Natural killer cell (primary cell): ENCODE data around the gene PHACTR3. TPM values are rescaled to one million over a fixed set of nuclear protein-coding genes. Genes with fewer than 3 reads are reported as not detected.

Experiments used
- ATAC-seq, 3 donors: fragments of 150-1000 bp in 2 of 3; fragments of 200-7000 bp in 1 of 3; cut with Tn5 transposase; 1 replicate in 1 of 3; 2 replicates in 2 of 3; pipeline ENCODE4 v1.10.0; 2021; ENCODE audit warnings: mild to moderate bottlenecking in 2 of 3, moderate library complexity in 2 of 3
- DNase-seq, 2 donors: peaks; one replicate each; pipeline versions ENCODE4 v3.0.0 to v3.0.0-alpha.2; 2013 to 2021; ENCODE audit warnings: mixed read lengths in 1 of 2
- H3K27ac ChIP-seq: one replicate; pipeline ENCODE4 v1.5.1; 2013; ENCODE audit warnings: mild to moderate bottlenecking, low read length
- H3K27me3 ChIP-seq: one replicate; pipeline ENCODE4 v1.6.1; 2013; ENCODE audit warnings: low read length; ENCODE audit not compliant: control insufficient read depth, insufficient read depth
- H3K36me3 ChIP-seq: one replicate; pipeline ENCODE4 v1.6.1; 2013; ENCODE audit warnings: low read length; ENCODE audit not compliant: control insufficient read depth, insufficient read depth
- H3K4me1 ChIP-seq: one replicate; pipeline ENCODE4 v1.6.1; 2013; ENCODE audit warnings: low read length; ENCODE audit not compliant: control insufficient read depth, insufficient read depth
- H3K4me3 ChIP-seq: one replicate; pipeline ENCODE4 v1.5.1; 2013; ENCODE audit warnings: low read length
- H3K9me3 ChIP-seq: one replicate; pipeline ENCODE4 v1.6.1; 2013; ENCODE audit warnings: low read length; ENCODE audit not compliant: control insufficient read depth, insufficient read depth
- H3K27ac Mint-ChIP-seq, 2 donors: one replicate each; pipeline ENCODE4 v1.8.0; 2022; ENCODE audit warnings: mild to moderate bottlenecking in 2 of 2, mixed read lengths in 2 of 2, moderate library complexity in 1 of 2
- H3K27me3 Mint-ChIP-seq, 2 donors: one replicate each; pipeline ENCODE4 v1.8.0; 2022; ENCODE audit warnings: low read depth in 2 of 2, mixed read lengths in 2 of 2
- H3K36me3 Mint-ChIP-seq: one replicate; pipeline ENCODE4 v1.8.0; 2022; ENCODE audit warnings: mixed read lengths
- H3K4me1 Mint-ChIP-seq, 2 donors: one replicate each; pipeline ENCODE4 v1.8.0; 2022; ENCODE audit warnings: mixed read lengths in 2 of 2
- H3K4me3 Mint-ChIP-seq: one replicate; pipeline ENCODE4 v1.8.0; 2022; ENCODE audit warnings: mild to moderate bottlenecking, moderate library complexity, mixed read lengths
- H3K9me3 Mint-ChIP-seq, 2 donors: one replicate each; pipeline ENCODE4 v1.8.0; 2022; ENCODE audit warnings: mixed read lengths in 2 of 2
- CTCF ChIP-seq: fragments of 200-600 bp; IDR thresholded peaks from one replicate; pipeline ENCODE4 v1.8.0; 2022; ENCODE audit warnings: antibody characterized with exemption
- WGBS: methylation state at CpG from one replicate; pipeline ENCODE4 v1.1.7; 2013; ENCODE audit warnings: missing lambda C conversion rate; ENCODE audit not compliant: insufficient coverage; 5-methylcytosine and 5-hydroxymethylcytosine counted together
- intact Hi-C: fragments of 100-400 bp; cut with micrococcal nuclease; formaldehyde crosslinking; loops from one replicate; pipeline ENCODE4 v1.14.2; 2022
- total RNA-seq, 4 donors: library from RNA; stranded (reverse); fragments of 120-200 nt in 1 of 4; gene quantifications; one replicate each; pipeline versions ENCODE4 v1.2.3 to v1.2.4, GENCODE V29; 2013 to 2022

Gene PHACTR3
- total RNA-seq, 3 donors from 2014 or later (not counting 1 experiment from before 2014, with no cell fraction given): not detected

DNA sequence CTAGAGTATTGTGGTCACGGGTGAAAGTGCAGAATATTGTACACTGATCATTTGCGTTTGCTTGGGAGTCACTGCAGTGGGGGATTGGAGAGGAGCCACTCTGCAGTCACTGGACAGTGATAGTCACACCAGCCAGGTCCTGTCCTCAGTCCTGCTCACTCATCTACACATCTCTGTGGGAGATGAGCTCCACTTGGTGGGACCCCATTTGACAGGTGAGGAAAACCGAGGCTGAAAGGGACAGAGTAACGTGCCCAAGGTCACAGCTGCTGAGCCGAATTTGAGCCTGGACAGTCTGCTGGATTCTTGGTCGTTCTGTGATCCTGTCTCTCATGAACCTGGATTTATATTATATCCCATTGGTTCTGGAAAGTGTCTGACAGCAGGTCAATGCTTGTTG is 17.7 kb upstream of the PHACTR3 start:
- Histone ChIP-seq H3K27me3 (no peaks in the 10 kb centered on the region), H3K4me3 (no peak overlapping the region), H3K36me3 (no peaks in the 10 kb centered on the region), H3K27ac (no peak overlapping the region), H3K9me3 (no peaks in the 10 kb centered on the region), H3K4me1 (no peaks in the 10 kb centered on the region)
- intact Hi-C loops: no loop called here
- H3K4me1 Mint-ChIP-seq: no peaks in the 10 kb centered on the region
- 88% methylated on average over 6 of the region's 6 CpGs for WGBS
- no peak overlapping the region for H3K4me3 Mint-ChIP-seq
- TF ChIP-seq CTCF: no peak
- ATAC-seq: no peak
- no peak overlapping the region for H3K27ac Mint-ChIP-seq
- H3K9me3 Mint-ChIP-seq: no peaks in the 10 kb centered on the region
- H3K27me3 Mint-ChIP-seq: peaks cover 7 to 10% of the 10 kb centered on the region in 2 donors
- H3K36me3 Mint-ChIP-seq: no peaks in the 10 kb centered on the region
- no peak for DNase-seq

DNA sequence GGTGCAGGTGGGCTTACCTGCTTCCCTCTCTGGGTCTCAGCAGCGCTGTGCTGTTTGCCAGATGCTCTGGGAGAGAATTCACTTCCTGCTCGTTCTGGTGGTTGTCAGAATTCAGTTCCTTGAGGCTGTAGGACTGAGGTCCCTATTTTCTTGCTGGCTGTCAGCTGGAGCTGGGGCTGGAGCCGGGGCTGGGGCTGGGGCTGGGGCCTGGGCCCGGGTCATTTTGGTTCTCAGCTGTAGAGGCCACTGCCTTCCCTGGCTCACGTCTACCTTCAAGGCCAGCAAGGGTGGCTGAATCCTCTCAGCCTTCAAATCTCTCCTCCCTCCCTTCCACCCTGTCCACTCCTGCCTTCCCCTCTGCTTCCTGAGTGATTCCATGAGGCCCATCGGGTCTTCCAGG is 16.8 kb upstream of the PHACTR3 start:
- H3K27me3 ChIP-seq: no peaks in the 10 kb centered on the region
- 73% methylated on average over 6 of the region's 6 CpGs for WGBS

DNA sequence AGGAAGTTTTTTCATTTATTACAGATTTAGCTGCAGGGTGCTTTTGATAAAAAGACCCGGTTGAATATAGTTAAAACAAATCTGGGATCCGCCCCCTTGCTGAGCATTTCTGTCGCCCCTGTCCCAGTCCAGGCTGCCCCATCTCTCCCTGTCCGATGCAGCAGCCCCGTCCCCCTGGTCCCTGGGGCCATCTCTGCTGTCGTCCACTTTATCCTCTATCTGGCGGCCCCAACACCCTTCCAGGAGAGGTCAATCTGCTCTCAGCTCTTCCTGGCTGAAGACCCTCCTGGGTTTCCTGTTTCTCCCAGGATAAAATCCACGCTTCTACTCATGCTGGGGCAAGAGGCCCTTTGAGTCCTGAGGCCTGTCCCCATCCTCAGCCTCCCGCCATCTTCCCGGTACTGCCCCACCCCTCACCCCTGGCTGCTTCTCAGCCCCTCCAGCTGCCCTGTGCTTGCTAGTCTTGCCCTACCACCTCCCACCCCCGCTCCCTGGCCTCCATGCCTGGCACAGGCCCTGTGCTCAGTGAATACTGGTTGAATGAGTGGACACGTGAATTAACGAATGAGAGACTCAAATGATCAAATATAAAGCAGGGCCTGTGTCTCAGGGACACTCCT is 16.0 kb upstream of the PHACTR3 start:
- ATAC-seq: no peak
- no peak for DNase-seq
- H3K36me3 Mint-ChIP-seq: no peaks in the 10 kb centered on the region
- H3K4me1 Mint-ChIP-seq: no peaks in the 10 kb centered on the region
- H3K4me3 ChIP-seq: no peak overlapping the region
- WGBS: 84% methylated on average over 13 of the region's 13 CpGs
- no peaks in the 10 kb centered on the region for H3K36me3 ChIP-seq
- H3K27ac Mint-ChIP-seq: no peak overlapping the region
- H3K27me3 ChIP-seq: no peaks in the 10 kb centered on the region
- TF ChIP-seq CTCF: no peak
- no peak overlapping the region for H3K27ac ChIP-seq
- H3K4me1 ChIP-seq: no peaks in the 10 kb centered on the region
- H3K4me3 Mint-ChIP-seq: no peak overlapping the region
- no peaks in the 10 kb centered on the region for H3K9me3 Mint-ChIP-seq
- peaks cover 8 to 10% of the 10 kb centered on the region in 2 donors for H3K27me3 Mint-ChIP-seq
- H3K9me3 ChIP-seq: no peaks in the 10 kb centered on the region
- intact Hi-C loops: no loop called here

More for the DNA sequence above, 16.8 kb upstream of the PHACTR3 start:
- H3K27ac Mint-ChIP-seq: no peak overlapping the region
- intact Hi-C loops: no loop called here
- Histone ChIP-seq H3K9me3 (no peaks in the 10 kb centered on the region), H3K4me3 (no peak overlapping the region), H3K36me3 (no peaks in the 10 kb centered on the region), H3K27ac (no peak overlapping the region), H3K4me1 (no peaks in the 10 kb centered on the region)
- ATAC-seq: no peak
- peaks cover 7 to 10% of the 10 kb centered on the region in 2 donors for H3K27me3 Mint-ChIP-seq
- H3K4me1 Mint-ChIP-seq: no peaks in the 10 kb centered on the region
- H3K36me3 Mint-ChIP-seq: no peaks in the 10 kb centered on the region
- H3K9me3 Mint-ChIP-seq: no peaks in the 10 kb centered on the region
- no peak overlapping the region for H3K4me3 Mint-ChIP-seq
- TF ChIP-seq CTCF: no peak
- DNase-seq: no peak

GRCh38 chr20:59589086-59589684 is 15.2 kb upstream of the PHACTR3 start:
- no peaks in the 10 kb centered on the region for H3K27me3 ChIP-seq
- intact Hi-C loops: no loop called here
- no peak for ATAC-seq
- WGBS: 94% methylated on average over 24 of the region's 24 CpGs
- Mint-ChIP-seq H3K27me3 (peaks cover 9 to 13% of the 10 kb centered on the region in 2 donors), H3K36me3 (no peaks in the 10 kb centered on the region), H3K4me1 (no peaks in the 10 kb centered on the region), H3K9me3 (no peaks in the 10 kb centered on the region), H3K4me3 (no peak overlapping the region), H3K27ac (no peak overlapping the region)
- no peak overlapping the region for H3K4me3 ChIP-seq
- no peaks in the 10 kb centered on the region for H3K9me3 ChIP-seq
- H3K4me1 ChIP-seq: no peaks in the 10 kb centered on the region
- no peak for DNase-seq
- no peak overlapping the region for H3K27ac ChIP-seq
- TF ChIP-seq CTCF: no peak
- H3K36me3 ChIP-seq: no peaks in the 10 kb centered on the region
